BLaER1 (cell line): ENCODE data around the gene SCGB1A1.

Experiments
- H3K27ac ChIP-seq: shearing (Covaris generic); formaldehyde crosslinking; 2 replicates; pipeline ENCODE4 v1.8.1; 2022
- H3K27me3 ChIP-seq: shearing (Covaris generic); formaldehyde crosslinking; 2 replicates; pipeline ENCODE4 v1.8.1; 2022
- H3K36me3 ChIP-seq: shearing (Covaris generic); formaldehyde crosslinking; 2 replicates; pipeline ENCODE4 v1.8.1; 2022
- H3K4me1 ChIP-seq: shearing (Covaris generic); formaldehyde crosslinking; 2 replicates; pipeline ENCODE4 v1.8.1; 2022
- H3K4me2 ChIP-seq: shearing (Covaris generic); formaldehyde crosslinking; 2 replicates; pipeline ENCODE4 v1.8.1; 2022
- H3K4me3 ChIP-seq: shearing (Covaris generic); formaldehyde crosslinking; 2 replicates; pipeline ENCODE4 v1.8.1; 2022
- H3K9ac ChIP-seq: shearing (Covaris generic); formaldehyde crosslinking; 2 replicates; pipeline ENCODE4 v1.8.1; 2022
- H3K9me3 ChIP-seq: shearing (Covaris generic); formaldehyde crosslinking; 2 replicates; pipeline ENCODE4 v1.8.1; 2022
- H4K20me1 ChIP-seq: shearing (Covaris generic); formaldehyde crosslinking; 2 replicates; pipeline ENCODE4 v1.8.1; 2022
- Cebpa-rat ChIP-seq: shearing (Covaris generic); IDR thresholded peaks from 2 replicates; pipeline ENCODE4 v1.8.1; 2022

SCGB1A1 gene

GRCh38 chr11:62433141-62433903, 14.5 kb downstream of the SCGB1A1 start:
- H3K4me3 ChIP-seq: no peak overlapping the region
- H3K4me2 ChIP-seq: peak overlapping the region; percentile 65
- H3K9ac ChIP-seq: no peak overlapping the region
- TF ChIP-seq Cebpa-rat: no peak
- H3K4me1 ChIP-seq: peaks cover 24% of the 10 kb centered on the region
- H3K9me3 ChIP-seq: no peaks in the 10 kb centered on the region
- H3K27me3 ChIP-seq: no peaks in the 10 kb centered on the region
- no peaks in the 10 kb centered on the region for H4K20me1 ChIP-seq
- H3K27ac ChIP-seq: no peak overlapping the region
- H3K36me3 ChIP-seq: no peaks in the 10 kb centered on the region

DNA sequence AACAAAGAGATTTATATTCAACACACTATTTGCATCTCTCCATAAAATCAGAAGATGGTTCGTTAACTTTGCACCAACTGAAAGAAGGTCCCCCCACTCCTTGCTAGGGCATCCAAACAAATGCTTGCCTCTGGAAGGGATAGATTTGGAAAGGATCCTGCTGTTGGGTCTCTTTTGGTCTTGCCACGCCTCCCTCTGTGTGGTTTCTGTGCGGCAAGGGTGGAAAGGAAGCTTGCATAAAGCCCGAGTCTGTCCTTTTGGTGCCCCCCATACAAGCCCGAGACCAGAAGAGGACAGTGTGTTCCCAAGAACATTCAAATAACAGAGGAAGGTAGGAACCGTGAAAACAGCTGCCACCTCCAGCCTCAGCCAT, 15.1 kb downstream of the SCGB1A1 start:
- Histone ChIP-seq H3K4me2 (peak overlapping the region; percentile 65), H3K27ac (no peak overlapping the region), H3K4me3 (no peak overlapping the region), H3K27me3 (no peaks in the 10 kb centered on the region), H4K20me1 (no peaks in the 10 kb centered on the region), H3K9ac (no peak overlapping the region), H3K4me1 (peaks cover 24% of the 10 kb centered on the region), H3K36me3 (no peaks in the 10 kb centered on the region), H3K9me3 (no peaks in the 10 kb centered on the region)
- TF ChIP-seq Cebpa-rat: no peak

- Histone ChIP-seq H3K27me3 (no peaks in the 10 kb centered on the region), H4K20me1 (no peaks in the 10 kb centered on the region), H3K9ac (no peak overlapping the region), H3K4me3 (no peak overlapping the region), H3K4me1 (peaks cover 24% of the 10 kb centered on the region), H3K4me2 (no peak overlapping the region), H3K36me3 (no peaks in the 10 kb centered on the region), H3K27ac (no peak overlapping the region), H3K9me3 (no peaks in the 10 kb centered on the region)
- no peak for TF ChIP-seq Cebpa-rat
Measured at GRCh38 chr11:62435846-62436660, 17.2 kb downstream of the SCGB1A1 start.

- Histone ChIP-seq H3K4me1 (peaks cover 18% of the 10 kb centered on the region), H3K9me3 (no peaks in the 10 kb centered on the region), H3K36me3 (no peaks in the 10 kb centered on the region), H3K9ac (no peak overlapping the region), H3K27ac (no peak overlapping the region), H4K20me1 (no peaks in the 10 kb centered on the region), H3K27me3 (no peaks in the 10 kb centered on the region), H3K4me2 (no peak overlapping the region), H3K4me3 (no peak overlapping the region)
- no peak for TF ChIP-seq Cebpa-rat
Measured at GRCh38 chr11:62437616-62438015, 18.8 kb downstream of the SCGB1A1 start.

GRCh38 chr11:62438641-62439040, 19.8 kb downstream of the SCGB1A1 start:
- Histone ChIP-seq H4K20me1 (no peaks in the 10 kb centered on the region), H3K4me1 (peaks cover 8% of the 10 kb centered on the region), H3K9ac (no peak overlapping the region), H3K27ac (no peak overlapping the region), H3K4me2 (no peak overlapping the region), H3K9me3 (no peaks in the 10 kb centered on the region), H3K36me3 (no peaks in the 10 kb centered on the region), H3K27me3 (peaks cover 3% of the 10 kb centered on the region), H3K4me3 (no peak overlapping the region)
- no peak for TF ChIP-seq Cebpa-rat

DNA sequence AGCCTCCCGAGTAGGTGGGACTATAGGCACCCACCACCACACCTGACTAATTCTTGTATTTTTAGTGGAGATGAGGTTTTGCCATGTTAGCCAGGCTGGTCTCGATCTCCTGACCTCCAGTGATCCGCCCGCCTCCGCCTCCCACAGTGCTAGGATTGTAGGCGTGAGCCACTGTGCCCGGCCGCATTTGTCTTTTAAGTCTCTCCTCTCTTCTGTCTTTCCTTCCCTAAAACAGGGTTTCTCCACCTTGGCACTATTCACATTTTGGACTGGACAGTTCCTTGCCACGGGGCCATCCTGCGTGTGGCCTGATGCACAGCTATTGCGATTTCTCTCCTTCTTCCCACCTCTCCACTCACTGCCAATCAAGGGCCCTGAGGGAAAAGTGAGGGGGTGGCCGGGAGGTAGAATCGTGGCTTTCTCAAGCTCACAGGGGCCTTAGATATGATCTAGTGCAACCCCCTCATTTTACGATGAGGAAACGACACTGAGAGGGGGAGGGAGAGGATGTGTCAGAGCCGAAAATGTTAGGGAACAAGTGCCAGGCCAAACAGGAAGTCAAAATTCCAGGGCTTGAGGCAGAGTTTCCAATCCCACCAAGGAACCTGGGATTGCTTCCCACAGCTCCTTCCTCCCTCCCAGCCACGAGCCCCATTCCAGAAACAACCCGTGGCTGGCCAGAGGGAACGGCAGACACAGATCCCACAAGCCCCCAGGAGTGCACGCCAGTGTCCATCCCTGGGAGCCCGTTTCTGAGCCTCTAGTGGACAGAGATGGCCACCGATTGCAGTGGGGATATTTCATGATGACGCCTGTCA, 21.2 kb downstream of the SCGB1A1 start:
- H3K4me2 ChIP-seq: no peak overlapping the region
- no peaks in the 10 kb centered on the region for H3K36me3 ChIP-seq
- no peak overlapping the region for H3K27ac ChIP-seq
- no peaks in the 10 kb centered on the region for H3K9me3 ChIP-seq
- no peak overlapping the region for H3K4me3 ChIP-seq
- no peak for TF ChIP-seq Cebpa-rat
- peaks cover 9% of the 10 kb centered on the region; the same call in 1 of the 2 replicates for H3K4me1 ChIP-seq
- peaks cover 17% of the 10 kb centered on the region for H3K27me3 ChIP-seq
- no peaks in the 10 kb centered on the region for H4K20me1 ChIP-seq
- no peak overlapping the region for H3K9ac ChIP-seq

DNA sequence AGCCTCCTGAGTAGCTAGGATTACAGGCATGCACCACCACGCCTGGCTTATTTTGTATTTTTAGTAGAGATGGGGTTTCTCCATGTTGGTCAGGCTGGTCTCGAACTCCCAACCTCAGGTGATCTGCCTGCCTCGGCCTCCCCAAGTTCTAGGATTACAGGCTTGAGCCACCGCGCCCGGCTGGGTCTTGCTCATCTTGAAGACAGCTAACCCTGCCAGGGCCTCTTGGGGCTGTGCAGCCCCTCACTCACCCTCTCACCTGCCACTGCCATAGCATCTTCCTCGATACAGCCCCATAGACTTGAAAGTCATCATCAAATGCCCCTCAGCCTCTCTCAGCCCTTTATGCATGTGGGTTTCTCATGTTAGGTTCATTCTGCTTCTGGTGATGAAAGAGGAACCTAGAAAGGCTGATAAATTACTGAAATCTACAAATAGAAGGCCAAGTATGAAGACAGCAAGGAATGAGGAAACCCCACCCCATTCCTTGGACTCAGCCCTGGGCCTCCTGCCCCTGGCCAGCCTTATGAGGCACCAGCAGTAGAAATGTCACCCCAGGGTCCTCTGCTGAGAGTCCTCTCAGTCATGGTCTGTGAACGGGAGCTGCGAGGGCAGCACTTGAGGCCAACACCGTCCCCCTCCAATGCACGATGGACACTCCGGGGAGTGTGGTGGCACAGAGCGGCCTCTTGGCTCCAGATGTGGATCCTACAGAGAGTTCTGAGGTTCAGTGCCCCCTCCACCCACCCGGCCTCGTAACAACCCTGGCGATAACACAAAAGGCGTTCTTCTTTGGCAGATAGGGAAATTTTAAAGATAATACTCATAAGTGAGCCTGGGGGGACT, 24.8 kb downstream of the SCGB1A1 start:
- Histone ChIP-seq H4K20me1 (no peaks in the 10 kb centered on the region), H3K4me2 (peak overlapping the region; percentile 55; the same call in 1 of the 2 replicates), H3K36me3 (no peaks in the 10 kb centered on the region), H3K4me1 (peaks cover 9% of the 10 kb centered on the region; the same call in 1 of the 2 replicates), H3K4me3 (no peak overlapping the region), H3K27me3 (peaks cover 26% of the 10 kb centered on the region), H3K9me3 (no peaks in the 10 kb centered on the region), H3K9ac (no peak overlapping the region), H3K27ac (no peak overlapping the region)
- no peak for TF ChIP-seq Cebpa-rat

- no peak overlapping the region for H3K9ac ChIP-seq
- H3K9me3 ChIP-seq: no peaks in the 10 kb centered on the region
- H3K27ac ChIP-seq: no peak overlapping the region
- no peaks in the 10 kb centered on the region for H3K36me3 ChIP-seq
- H3K4me3 ChIP-seq: peak overlapping the region; percentile 49; the same call in 1 of the 2 replicates
- H3K4me2 ChIP-seq: peak overlapping the region; percentile 55
- no peaks in the 10 kb centered on the region for H4K20me1 ChIP-seq
- H3K4me1 ChIP-seq: peaks cover 9% of the 10 kb centered on the region; the same call in 1 of the 2 replicates
- H3K27me3 ChIP-seq: peaks cover 26% of the 10 kb centered on the region
- no peak for TF ChIP-seq Cebpa-rat
Measured at GRCh38 chr11:62444236-62444833, 25.5 kb downstream of the SCGB1A1 start.
